Fibroblast of gingiva (primary cell): ENCODE measurements around the gene LIN28A.

ENCODE experiments used
- DNase-seq: peaks from one replicate; pipeline ENCODE4 v3.0.0-alpha.2; 2011; ENCODE audit warnings: low read depth

Gene LIN28A

DNA sequence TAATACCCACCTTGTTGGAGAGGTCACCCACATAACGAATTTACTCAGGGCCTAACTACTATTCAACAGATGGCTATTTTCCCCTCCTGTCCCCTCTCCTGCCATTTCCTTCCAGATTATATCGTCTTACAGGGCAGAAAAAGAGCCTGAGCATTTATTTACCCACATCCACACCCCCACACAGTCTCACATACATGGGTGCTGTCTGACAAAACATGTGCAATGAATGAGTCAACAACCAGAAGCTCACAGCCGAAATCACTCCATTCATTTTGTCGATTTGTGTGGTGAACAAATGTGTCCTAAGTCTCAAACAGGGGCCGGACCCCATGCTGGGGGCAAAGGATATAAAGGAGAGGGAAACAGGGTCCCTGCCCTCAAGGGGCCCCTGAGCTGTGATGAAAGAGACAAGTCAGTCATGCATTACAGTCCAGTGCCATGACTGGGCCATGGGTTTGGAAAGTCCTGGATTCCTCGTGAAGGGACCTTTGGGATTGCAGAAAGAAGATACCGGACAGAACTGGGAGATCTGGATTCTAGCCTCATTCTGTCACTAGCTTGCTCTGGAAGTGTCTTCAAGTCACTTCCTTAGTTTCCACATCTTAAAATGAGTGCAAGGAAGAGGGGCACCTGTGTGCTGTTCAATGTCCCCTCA, 21.7 kb upstream of the LIN28A start:
- no peak for DNase-seq

DNA sequence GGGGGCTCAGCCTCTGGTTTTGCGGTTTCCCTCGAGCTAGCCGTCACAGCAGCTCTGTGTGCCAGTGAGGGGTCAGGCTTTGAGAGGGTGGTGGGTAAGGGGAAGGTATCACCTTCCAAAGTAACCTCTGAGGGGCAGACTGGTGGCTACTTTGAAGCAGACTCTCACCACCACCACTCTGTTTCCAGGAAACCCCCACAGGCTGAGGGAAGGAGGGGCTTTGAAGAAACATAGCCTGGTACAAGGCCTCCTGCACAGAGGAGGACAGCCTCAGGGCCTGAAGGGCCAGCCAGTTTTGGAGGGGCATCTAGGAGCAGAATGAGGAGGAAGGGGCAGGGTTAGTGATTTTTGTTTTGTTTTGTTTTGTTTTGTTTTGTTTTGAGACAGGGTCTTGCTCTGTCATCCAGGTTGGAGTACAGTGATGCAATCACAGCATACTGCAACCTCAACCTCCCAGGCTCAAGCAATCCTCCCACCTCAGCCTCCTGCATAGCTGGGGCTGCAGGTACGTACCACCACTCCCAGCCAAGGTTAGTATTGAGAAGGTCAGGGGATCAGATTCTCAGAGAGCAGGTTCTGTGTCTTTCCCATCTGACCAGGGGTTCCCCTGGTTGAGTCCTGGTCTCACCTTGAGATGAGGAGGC, 20.9 kb upstream of the LIN28A start:
- DNase-seq, result no peak

DNA sequence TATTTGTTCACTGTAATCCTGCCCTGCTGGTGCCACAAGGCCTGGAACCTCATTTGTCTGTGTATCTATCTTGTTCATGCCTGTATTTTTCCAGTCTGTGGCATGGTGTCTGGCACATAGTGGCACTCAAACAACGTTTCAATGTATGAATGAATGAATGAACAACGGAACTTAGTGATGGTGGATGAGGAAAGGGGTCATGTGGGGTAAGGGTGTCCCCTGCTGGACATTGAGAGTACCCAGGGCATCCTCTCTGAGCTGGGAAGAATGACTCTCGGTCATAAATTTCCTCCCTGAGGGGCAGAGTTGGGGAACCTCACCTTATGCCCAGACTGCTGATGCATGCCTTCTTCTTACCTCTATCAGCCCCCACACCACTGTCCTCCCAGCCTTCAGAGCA, 19.2 kb upstream of the LIN28A start:
- DNase-seq, result peak; percentile 36

DNA sequence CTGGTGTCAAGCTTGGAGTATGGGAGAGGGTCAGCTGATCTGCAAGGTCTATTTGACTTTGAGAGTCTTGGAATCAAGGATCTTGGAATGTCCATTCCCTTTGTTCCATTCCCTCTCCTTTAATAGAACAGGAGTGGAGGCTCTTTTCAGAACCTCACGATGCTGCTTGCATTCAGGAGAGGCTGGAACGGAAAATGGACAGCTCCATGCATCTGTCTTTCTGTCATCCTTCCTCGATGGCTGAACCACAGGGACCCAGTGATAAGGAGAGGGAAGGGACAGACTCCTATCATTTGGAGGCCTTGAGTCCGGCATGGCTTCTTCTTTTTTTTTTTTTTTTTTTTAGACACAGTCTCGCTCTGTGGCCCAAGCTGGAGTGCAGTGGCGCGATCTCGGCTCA, 14.9 kb upstream of the LIN28A start:
- DNase-seq, result no peak

DNA sequence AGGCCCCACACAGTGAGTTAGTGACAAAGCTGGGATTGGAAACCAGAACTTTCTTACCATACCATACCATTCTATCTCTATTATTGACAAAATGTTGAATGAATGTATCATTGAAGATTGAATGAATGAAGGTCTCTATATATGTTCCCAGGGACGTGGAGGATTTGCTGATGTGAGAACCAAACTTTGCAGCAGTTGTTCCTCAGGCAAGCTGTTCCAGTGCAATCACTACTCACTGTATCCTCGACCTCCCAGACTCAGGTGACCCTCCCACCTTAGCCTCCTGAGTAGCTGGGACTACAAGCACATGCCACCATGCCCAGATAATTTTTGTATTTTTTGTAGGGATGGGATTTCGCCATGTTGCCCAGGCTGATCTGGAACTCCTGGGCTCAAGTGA, 11.6 kb upstream of the LIN28A start:
- no peak for DNase-seq

DNA sequence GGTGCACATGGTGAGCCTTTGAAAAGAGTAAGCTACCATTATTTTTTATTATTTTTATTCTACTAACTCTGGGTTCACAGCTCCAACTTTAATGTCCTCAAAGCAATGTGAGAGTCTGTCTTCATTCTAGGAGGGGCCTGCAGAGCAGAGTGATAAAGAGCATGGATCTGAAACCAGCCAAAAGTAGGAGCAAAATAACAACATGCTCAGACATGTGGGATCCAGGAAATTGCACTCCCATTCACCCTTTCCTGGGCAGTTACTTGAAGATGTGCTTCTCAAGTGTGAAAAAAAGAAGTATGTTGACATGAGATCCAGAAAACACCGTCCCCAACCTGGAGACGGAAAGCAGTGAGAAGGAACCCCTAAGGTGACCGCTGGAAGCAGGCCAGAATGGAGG, 8.7 kb upstream of the LIN28A start:
- DNase-seq, result no peak

DNA sequence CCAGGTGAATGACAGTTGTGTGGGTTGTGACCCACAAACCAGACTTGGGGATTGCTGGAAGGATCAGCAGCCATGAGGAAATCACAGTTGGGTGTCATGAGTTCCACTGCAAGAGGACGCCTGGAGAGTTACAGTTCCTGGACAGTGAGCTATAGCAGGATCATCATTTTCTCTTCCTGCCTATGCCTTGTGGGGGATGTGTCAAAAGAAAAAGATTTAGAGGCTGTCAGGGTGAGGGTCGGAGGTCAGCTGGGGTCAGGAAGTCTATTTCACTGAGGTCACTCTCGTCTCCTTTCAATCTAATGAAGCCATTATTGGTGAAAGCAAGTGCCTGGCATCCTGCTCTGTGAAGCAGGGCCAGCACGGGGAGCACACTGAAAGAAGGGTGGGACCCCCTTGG, 7.0 kb upstream of the LIN28A start:
- DNase-seq, result no peak

DNA sequence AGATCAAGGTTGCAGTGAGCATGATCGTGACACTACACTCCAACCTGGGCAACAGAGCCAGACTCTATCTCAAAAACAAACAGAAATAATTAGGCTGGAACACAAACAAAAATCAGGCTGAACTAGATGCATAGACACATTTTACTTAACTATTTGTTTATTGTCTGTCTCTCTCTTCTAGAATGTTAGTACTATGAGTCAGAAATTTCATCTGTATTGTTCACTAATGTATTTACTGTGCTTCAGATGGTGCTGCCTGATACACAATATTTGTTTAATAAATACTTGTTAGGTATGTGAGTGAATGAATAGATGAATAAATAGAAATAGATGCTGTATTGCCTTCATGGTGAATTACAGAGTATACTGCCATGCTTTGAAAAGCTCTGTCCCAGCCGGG, 6.0 kb upstream of the LIN28A start:
- DNase-seq, result no peak

DNA sequence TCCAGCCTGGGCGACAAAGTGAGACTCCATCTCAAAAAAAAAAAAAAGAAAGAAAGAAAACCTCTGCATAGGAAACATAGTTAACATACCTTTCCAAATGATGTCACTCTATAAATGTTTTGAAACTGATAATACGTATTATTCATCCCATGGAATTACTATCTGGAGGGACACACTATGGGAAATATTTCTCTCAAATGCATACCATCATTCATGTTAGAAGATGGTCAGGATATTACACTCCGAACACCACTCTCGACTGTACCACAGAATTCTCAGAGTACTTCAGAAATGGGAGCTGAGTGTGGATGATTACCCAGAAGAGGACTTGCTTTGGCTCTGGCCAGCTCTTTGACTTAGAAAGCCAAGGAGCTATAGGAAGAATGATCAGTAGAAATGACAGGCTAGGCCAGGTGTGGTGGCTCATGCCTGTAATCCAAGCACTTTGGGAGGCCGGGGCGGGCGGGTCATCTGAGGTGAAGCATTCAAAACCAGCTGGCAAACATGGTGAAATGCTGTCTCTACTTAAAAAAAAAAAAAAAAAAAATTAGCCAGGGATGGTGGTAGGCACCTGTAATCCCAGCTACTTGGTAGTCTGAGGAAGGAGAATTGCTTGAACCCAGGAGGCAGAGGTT, 5.2 kb upstream of the LIN28A start:
- no peak for DNase-seq

DNA sequence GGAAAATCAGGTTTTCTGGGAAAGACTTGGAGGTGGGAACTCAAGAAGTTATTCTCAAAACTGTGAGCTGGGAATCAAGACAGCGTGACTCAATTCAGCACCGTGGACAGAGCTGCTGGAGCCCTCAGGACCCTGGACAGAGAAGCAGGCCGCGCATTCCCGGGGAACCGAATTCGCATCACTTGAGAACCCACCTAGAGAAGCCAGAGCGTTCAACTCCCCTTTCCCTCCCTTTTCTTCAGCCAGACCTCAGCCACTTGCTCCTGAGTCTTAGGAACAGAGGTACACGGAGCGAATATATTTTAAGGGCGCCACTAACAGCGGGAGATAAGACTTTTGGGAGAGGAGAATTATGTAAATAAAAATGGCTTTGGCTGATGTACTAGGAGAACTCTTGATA, 2.0 kb upstream of the LIN28A start:
- DNase-seq, result peak; percentile 51

DNA sequence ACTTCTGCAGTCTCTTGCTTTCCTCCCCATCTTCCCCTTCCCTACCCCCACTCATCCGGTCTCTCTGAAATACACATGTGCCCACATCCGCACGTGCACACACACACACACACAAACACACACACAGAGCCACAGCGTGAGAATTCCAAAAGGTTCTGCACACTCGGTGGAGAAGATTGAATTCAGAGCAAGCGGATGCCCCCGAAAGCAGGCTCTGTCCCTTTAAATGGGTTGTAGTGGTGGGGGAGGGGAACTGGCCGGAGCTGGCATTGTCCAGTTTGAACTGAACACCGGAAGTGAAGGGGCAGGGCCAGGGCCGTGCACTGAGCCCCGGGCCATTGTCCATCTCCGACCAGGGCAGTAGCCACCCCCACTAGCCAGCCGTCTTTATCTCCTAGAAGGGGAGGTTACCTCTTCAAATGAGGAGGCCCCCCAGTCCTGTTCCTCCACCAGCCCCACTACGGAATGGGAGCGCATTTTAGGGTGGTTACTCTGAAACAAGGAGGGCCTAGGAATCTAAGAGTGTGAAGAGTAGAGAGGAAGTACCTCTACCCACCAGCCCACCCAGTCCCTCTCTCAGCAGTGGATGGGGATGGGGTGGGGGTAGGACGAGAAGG, 1.3 kb upstream of the LIN28A start:
- no peak for DNase-seq

DNA sequence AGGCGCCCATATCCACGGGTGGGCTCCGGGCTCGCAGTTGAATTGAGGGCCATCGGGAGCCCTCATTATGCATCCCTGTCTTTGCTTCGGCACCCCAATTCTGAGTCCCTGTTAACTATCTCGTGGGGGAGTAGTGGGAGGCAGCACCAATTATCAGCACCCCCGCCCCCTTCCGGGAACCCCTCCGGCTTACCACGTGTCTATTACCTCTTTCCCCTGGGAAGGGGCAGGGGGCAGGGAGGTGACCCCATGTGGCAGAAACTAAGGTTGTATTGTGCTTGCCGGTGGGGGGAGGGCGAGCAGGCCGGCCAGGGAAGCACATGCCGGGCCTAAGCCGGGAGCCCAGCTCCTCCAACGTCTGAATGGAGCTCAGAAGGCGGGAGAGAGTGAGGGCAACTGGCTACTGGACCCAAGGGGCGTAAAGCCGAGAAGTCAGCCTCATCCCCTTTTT, 1.0 kb downstream of the LIN28A start:
- no peak for DNase-seq

DNA sequence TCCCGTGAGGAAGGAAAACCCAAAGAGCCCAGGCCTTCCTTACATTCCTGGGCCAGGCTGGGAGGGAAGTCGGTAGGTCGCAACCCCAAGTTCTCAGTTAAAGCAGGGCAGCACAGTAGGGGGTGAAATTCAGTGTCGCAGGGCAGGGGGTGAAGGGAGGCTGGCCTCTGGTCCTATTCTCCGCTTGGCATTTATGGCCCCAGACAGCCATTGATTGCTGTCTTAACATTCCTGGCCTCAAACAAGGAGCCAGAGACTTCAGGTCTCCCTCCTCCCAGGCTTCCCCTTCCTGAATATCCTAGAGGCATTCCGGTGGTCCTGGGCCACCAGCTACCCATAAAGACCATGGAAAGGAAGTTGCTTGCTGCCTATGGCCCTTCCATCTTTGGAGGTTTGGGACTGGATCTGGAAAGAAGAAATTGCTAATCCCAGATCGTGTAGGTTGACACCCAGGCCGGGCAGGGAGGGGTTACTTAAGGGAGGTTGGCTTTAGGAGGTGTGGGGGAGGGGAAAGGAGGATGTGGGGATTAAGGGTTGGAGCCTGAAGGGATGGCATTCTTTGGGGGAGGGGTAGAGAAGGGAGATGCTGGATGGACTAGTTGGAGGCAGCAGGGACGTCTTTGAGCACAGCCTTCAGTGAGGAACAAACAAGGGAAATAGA, 1.7 kb downstream of the LIN28A start:
- DNase-seq, result no peak

DNA sequence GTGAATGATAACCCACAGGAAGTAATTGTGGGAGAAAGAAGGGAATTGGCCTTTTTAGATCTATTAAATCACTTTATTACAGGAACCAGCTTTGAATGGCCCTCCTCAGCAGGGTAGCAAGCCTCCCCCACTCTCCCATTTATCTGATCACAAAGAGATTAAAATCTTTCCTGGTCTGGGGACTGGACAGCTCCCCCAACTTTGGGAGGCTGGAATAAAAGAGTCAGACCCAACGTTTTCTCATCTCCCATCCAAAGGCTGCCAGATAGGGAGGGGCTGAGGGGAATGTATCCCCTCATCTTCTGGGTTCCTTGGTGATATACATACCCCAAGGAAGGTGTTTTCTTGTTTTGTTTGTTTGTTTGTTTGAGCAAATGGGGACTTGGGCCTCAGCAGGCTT, 2.4 kb downstream of the LIN28A start:
- DNase-seq, result no peak

DNA sequence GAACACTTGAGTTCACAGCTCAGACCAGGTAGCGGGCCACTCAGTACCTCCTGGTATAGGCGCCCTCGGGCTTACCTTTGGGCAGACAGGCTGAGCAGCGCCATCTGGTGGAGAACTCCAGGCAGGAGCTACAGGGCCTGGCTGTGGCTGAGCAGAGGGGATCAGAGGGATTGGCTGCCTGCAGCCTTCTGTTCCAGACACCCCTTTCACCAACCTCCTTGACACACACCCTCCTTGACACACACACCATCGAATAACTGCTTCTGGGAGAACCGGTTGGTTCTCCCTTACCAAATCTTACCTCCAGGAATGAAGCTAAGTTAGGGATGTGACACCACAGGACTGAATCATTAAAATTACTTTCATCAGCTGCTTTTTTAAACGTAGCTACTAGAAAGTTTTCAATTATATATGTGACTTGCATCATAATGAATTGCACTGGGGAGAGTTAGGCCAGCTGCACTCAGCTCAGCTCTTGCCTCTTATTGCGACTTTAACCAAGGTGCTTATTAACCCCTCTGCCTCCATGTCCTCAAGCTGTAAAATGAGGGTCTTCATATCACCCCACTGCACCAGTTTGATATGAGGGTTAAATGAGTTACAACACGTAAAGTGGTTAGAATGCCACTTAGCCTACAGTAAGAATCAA, 6.6 kb downstream of the LIN28A start:
- DNase-seq, result peak; percentile 34

DNA sequence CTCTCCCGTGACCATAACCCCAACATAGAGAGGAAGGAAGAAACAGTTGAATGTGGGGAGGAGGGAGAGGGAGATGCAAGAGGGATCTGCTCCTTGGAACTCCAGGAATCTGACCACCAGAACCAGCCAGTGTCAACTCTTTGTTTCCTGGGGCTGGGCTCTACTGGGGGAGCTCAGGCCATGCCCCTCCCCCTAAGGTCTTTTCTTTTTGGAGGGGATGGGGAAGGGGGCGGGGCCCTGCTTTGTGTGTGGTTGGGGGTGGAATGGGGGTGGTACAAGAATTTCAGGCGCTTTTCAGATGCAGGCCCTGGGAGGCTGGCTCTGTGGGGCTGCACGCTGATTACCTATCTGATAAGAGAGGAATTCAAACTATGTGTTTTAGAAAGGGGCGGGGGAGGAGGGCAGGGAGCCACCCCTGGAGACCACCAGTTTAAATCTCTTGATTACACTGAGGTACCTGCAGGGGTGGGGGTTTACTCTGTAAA, 8.3 kb downstream of the LIN28A start:
- DNase-seq, result no peak

DNA sequence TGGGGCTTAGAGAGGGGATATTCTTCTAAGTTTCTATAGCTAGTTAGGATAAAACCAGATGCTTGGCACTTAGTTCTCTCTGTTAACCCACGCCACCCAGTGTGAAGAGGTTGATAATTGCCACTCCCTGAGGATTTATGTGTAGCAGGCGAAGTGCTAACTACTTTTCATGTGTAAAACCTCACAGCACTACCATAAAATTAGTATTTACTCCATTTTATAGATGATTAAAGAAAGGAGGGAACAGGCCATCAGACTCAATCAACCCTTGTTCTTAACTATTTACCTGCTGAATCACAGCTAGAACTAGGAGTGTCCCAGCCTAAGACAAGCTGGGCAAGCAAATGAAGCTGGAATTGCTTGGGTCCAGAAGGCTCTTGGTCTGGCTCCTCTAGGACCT, 8.9 kb downstream of the LIN28A start:
- no peak for DNase-seq

DNA sequence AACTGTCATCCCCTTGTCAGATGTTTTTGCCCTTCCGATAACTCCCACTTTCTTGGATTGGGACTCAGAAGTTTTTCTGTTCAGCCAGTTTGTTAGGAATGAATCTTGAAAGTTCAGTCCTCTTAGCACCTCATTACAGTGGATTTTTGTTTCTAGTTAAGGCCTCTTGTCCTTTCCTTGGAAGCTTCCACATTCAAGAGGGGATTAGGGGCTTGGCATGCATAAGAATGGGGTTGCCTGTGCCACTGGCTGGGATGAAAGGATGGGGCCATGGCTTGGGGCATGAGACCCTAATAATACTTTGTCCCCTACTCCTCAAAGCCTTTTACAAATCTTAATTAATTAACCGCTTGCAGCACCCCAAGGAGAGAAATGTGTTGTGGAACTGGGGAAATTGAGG, 19.1 kb downstream of the LIN28A start:
- DNase-seq, result no peak

DNA sequence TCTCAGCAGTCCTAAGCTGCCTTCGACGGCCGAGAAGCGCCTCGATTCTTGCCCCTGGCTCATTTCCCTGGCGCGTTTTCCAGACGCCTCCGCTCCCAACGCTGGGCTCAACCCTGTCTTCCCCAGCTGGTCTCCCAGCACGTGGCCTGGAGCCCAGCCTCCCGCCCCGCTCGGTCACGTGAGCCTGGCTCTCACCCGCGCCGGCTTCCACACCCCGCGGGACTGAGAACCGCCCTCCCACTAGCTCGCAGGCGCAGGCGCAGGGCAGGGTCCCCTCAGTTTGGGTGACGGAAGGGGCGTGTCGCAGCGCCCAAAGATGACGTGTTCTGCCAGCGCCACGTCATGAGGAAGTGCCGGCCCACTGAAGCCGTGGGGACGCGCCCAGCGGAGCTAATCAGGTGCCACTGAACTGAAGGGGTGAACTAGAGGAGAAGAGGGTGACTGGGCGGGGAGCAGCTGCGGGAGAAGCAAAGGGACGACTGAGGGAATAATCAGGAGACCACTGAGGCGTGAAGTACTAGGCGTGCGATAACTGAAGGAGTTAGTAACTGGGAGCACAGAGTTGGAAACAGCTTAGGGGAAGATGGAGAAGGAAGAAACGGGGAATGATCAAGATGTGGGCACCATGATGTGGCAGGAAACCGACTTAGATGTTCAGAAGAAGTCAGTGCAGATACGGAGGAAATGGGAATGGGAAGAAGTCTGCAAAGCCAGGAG, 21.5 kb downstream of the LIN28A start, which contains the start of gene DHDDS:
TSS of gene DHDDS (plus strand) at position 343 of the 717 bp plus-strand sequence. CDS start 625 bp downstream, outside the sequence.
- peak; percentile 98 for DNase-seq

DNA sequence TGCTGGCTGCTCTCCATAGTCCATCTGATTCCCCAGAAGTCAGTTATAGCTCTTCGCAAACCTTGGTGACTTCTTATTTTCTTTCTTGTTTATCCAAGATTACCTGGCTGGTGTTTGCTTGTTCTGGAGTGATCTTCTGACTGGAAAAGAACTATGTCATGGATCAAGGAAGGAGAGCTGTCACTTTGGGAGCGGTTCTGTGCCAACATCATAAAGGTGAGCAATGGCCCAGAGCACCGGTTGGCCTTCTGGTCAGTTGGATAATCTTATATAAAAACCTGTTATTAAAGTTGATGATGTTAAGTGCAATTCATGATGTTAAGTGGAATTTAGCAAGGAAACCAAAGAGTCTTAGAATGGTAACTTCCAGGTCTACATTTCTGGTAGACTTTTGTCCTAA, 22.2 kb downstream of the LIN28A start:
- DNase-seq, result no peak

DNA sequence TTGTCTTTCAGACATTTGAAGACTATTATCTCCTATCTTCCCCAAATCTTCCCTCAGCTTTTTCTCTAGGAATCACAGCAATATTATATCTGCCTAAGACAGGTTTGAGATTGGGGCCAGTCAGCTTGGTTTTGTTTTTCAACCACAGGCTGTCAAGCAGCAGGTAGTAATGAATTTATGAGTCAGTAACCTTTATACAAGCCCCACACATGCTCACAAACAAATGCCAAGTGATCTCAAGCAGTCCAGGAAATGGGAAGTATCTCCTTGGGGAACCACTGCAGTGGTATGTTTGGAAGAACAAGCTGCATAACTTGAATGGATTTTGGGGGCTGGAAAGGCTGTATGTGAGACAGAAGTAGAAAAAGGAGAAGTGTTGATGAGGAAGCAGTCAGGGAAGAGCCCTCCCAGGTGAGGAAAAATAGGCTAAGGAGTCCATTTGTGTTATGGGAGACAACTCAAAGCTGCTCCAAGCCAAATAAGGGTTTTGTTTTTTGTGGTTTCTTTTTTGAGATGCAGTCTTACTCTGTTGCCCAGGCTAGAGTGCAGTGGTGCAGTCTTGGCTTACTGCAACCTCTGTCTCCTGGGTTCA, 23.6 kb downstream of the LIN28A start:
- DNase-seq, result no peak
